NCI-H2107 (cell line): Measurements from ENCODE around the gene NELFB.

ENCODE experiments used
- DNase-seq: peaks from one replicate; lab custom pipeline; 2025; lab: John Stamatoyannopoulos, UW

The NELFB gene

DNA sequence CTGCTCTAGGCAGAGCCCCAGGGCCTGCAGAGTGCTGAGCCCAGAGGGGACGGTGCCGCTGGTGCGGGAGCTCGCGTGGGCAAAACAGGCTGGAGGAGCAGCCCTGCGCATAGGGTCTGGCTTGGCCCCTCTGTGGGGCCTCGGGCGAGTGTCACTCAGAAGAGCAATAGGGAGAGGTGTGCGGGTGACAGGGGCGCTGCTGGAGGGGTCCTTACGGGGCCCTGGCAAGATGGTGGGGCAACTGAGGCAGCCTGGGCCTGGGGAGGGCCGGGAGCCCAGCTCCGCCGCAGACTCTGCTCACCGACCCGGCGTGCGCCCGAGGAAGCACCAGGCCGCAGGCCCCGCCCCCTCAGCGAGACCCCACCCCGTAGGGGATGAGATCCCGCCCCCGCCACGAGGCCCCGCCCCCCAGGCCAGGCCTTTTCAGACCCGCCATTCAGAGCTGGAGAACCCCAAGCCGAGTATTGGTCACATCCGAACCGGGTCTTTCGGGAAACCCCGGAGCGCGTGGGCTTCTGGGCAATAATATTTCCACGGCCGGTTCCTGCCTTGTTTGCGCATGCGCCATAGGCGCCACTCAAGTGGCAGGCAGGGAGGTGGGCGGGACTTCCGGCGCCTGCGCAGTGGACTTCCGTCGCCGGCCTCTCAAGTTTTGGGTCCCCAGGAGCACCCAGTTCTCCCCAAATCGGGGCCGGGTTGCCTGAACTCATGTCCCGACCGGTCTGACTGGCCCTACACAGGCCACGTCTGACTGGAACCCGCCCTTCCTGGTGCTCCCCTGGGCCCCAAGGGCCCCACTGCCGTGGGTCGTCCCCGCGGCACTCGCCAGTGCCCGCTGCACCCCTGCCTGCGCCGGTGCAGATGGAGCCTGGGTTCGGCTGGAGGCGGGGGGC lies 31.8 kb upstream of the NELFB start:
- DNase-seq, result peak; percentile 98

DNA sequence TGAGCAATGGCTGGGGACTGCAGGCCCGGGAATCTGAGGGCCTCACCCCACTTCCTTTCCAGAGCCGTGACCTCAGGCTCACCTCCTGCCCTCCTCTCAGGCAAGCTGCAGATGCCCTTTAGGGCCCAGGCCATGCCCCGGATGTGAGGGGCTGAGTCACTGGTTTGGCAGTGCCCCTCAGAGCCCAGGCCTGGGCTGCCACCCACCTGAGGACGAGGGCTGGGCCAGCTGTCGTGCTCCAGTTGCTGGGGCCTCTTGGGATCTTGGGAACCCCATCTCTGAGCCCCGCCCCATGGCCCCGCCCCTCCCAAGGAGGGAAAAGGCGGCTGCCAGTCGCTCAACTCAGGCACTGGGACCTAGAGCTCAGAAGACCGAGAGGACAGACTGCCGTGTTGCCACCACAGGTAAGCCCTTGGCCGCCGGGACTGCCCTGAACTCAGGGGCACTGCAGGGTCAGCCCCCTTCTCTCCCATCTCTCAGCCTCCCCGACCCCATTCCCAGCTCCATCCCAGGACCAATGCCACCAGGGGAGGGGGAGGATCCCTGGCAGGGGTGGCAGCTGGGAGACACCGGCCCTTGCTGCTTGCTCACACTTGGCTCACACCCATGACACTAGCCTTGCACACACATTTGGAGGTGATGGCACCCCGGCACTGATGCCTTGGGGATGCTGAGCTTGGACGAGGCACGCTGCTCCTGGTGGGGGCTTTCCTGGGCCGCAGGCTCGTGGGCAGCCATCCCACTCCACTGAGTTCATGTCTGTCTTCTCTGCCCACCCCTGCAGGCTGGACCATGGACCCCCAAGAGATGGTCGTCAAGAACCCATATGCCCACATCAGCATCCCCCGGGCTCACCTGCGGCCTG lies 30.1 kb upstream of the NELFB start, which contains the start of gene CYSRT1:
TSS of gene CYSRT1 (plus strand) at position 345 of the 865 bp plus-strand sequence. CDS start at position 793, 448 bp downstream.
- DNase-seq, result no peak

DNA sequence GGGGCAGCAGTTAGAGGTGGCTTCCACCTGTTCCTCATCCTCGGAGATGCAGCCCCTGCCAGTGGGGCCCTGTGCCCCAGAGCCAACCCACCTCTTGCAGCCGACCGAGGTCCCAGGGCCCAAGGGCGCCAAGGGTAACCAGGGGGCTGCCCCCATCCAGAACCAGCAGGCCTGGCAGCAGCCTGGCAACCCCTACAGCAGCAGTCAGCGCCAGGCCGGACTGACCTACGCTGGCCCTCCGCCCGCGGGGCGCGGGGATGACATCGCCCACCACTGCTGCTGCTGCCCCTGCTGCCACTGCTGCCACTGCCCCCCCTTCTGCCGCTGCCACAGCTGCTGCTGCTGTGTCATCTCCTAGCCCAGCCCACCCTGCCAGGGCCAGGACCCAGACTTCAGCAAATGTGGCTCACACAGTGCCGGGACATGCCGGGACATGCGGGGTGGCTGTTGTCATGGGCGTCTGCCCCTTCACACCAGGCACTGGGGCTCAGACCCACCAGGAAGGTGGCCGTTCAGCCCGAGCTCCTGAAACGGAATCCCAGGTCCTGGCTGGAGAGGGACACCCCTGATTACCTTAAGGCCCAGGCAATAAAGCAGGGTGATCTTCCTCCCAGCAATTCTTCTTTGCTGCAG lies 29.3 kb upstream of the NELFB start:
- DNase-seq, result no peak

DNA sequence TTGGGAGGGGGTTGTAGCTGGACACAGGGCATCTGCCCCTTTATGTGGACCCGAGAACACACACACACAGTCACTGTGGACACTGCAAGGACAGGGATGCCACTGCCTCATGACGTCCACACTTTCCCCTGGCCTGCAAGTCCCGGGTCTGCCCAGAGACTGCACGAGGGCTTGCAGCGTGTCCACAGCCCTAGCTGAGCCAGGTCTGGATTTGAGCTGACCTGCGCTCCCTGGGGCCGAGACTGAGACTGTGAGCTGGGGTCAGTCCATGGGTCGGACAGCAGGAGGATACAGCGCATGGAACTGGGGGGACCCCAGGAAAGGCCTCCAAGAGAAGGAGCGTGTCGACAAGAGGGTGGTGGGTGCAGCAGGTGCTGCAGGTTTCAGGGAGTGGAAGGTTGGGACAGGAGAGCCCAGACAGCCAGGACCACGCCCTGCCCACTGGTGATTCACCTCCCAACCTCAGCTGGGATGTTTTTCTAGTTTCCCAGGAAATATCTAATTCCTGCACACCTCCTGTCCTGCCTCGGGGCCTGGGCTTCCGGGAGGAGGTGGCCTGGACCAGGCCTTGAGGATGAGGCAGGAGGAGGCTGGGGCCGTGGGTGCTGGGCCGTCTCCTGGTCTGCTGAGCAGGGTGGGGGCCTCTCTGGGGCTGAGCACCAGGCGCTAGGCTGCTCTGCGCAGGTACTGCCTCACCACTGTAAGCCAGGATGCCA lies 28.6 kb upstream of the NELFB start:
- DNase-seq, result no peak

DNA sequence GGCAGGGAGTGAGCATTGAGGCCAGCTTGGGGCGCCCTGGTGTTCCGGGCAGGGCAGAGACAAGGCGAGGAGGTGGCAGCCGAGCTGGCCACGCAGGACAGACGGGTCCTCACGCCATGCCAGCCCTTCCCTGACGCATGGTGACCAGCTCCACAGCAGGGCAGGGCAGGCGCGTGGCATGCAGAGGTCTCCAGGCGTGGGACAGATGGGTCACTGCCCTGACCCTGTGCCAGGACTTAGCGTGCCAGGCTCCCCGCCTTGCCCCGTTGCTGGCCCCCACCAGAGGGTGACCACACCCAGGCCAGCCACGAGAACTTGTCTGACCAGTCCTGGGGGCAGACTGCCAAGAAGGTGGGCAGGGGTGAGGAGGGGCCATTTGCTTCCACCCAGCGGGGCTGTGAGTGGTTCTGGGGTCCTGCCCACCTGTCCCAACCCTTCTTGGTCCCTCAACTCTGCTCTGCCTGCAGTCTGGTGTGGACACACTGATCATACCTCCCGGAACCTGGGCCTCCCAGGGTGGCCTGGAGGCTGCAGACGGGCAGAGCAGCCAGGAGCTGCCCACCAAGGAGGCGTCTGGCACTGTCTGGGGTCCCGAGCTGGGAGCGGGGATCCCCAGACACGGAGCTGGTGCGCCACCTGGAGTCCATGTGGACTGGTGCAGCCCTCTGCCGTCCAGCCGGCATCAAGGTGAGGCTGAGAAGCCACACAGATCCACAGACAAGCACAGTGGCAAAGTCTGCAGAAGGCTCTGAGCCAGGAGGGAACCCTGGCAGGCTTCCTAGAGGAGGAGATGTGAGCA lies 27.9 kb upstream of the NELFB start, which contains the start of gene RNF224:
TSS of gene RNF224 (plus strand) at position 449 of the 799 bp plus-strand sequence. CDS start 834 bp downstream, outside the sequence.
- DNase-seq, result peak; percentile 62

DNA sequence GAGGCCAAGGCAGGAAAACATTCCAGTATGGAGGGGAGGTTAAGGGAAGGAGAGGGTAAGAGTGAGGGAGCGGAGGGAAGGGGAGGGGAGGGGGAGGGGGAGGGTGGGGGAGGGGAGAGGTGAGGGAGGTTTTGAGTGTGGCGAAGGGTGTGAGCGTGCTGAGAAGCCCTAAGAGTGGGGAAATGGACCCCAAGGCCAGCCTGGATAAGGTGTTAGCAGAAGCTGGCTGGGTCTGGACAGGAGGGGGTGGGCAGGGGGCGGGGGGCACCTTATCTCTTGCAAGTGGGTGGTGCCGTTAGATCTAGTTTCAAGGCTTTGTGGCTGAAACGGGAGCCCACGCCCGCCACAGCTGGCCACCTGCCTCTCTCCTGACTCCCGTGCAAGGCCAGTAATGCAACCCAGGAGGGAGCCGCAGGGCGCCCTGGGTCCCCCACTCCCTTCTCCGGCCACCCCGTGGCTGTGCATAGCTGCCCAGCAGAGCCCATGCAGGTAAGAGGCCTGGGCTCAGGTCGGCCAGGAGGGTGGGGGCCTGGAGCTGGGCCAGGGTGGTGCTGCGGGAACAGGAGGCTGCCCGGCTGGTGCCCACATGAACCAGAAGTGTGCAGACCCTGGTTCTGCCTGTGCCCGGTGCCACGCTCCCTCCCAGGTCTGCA lies 27.1 kb upstream of the NELFB start:
- DNase-seq, result no peak

DNA sequence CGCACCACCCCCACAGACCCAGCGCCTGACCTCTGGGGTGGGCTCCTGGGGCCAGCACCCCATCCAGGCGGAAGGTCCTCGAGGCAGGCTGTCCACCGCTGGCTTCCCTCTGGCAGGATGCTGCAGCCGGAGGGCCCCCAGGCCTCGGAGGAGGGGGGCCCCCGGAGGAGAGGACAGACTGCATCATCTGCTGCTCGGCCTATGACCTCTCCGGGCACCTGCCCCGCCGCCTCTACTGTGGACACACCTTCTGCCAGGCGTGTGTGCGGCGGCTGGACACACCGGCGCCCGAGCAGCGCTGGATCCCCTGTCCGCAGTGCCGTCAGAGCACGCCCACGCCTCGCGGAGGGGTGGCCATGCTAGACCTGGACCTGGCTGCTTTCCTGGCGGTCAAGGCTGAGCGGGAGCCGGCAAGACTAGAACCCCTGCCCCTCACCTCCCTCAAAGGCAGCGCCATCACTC lies 26.6 kb upstream of the NELFB start:
- no peak for DNase-seq

DNA sequence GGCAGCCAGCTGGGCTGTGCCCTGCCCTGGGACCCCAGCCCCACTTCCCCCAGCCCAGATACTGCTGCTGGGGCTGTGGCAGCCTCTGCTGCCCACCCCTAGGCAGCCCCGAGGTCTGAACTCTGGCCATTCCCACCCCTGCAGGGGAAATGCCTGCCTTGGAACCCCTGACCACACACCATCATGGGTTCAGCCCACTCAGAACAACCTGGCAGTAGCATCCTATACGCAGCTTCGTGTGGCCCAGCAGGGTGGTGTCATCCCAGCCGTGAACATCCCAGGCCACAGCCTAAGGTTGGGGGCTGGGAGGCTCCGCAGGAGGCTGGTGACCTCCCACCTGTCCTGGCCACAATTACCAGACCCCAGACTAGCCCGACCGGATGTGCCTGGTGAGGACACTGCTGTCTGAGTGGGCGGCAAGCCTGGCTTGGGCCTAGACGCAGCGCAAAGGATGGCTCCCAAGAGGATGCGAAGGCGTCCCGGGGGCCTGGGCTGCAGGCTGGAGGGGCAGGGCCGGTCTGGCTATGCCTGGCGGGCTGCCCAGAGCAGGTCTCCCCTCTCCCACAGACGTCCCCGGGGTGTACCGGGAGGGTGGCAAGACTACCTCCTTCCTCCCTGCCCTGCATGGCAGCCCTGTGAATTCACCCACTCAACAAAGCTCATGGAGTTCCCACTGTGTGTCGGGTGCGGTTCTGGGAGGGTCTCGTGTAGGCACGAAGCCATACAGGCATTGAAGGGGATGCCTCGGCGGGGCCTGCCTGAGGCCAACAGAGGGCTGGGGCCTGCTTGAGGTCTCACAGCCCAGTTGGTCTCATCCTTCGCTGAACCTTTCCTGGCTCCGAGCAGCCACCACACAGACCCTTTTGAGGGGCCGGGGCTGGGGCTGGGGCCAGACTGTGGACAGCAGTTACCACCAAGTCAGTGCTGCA lies 25.9 kb upstream of the NELFB start:
- DNase-seq, result no peak

DNA sequence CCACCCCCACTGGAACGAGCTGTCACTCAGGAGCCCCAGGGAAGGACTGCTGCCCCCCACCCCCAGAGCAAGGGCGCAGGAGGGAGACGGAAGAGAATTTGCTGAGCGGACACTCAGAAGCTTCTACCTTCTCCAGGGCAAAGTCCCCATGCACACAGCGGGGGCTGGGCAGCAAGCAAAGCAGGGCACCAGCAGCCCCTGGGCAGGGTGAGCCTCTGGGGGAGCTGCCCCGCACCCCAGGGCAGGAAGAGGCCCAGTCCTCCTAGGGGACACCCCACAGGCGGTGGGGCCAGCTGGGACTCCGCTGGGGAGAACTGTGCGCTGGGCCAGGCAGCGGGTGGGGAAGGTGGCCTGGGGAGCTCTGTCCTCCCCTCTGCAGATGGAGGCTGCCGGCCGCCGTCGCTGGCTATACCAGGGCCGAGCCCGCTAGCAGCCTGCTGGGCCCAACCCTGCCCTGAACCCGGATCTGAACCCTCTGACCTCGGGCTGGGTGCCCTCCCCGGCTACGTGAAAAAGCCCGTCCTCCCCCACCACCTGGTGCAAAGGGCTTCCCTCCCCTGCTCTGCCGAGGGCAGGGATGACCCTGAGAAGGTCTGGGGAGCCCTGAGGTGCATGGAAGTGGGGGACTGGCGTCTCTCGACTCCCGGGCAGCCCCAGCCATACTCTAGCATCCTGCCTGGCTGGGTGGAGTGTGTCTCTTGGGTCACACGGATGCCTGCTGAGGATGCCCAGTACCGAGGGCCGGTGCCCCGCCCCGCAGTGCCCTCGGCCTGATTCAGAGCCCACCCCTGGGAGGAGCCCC lies 25.0 kb upstream of the NELFB start:
- no peak for DNase-seq

DNA sequence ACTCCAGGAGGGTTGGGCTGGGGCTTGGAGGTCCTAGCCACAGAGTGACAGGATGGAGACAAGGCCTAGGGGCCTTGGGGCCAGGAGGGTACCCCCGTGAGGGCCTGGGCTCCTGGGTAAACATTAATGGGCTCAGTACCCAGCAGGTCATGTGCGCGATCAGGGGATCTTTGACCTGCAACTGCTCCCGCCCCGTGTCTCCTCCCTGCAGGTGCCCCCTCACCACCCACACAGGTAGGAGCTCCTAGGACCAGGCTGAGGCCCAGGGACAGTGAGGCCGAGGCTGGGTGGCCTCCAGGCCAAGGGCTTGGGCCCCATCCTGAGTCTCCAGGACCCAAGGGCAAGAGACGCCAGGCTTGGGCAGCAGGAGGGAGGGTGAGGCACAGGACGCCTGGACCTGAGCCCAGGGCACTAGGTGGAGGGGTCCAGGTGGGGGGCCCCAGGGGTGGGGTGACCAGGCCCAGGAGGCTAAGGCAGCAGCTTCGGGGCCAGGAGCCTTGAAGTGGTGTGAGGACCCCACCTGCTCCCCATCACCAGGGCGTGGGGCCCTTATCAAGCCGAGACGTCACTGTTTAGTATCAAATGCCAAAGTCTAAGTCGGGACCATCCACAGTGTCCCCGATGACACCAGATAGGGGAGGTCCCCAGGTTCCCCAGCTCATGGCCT lies 24.3 kb upstream of the NELFB start, which contains the start of gene SLC34A3:
TSS of gene SLC34A3 (plus strand) at position 197 of the 667 bp plus-strand sequence. CDS start 802 bp downstream, outside the sequence.
- no peak for DNase-seq

DNA sequence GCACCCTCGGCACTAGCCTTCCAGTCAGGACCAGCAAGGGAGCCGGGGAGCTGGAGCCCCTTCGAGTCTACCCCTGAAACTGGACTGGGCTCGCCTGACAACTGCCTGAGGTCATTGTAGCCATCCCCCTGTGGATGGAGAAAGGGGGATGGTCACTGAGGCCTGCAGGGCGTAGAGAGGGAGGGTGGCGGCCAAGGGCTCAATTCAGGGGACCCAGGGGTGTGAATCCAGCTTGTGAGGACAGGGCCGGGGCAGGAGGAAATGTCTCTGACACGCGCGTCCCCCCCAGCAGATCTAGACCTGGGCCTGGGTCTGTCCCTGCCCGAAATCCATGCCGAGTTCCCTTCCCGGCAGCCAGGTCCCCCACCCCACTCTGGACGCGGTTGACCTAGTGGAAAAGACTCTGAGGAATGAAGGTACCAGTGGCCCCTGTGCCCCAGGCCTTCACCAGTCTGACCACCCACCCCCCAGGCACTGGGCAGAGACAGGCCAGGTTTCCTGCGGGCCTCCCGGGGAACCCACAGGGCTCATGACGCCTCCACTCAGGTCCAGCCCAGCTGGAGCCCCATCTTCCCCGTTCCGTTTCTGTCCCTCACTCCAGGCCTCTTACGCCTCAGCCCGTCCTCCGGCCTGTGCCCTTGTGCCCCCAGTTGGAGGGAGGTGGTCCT lies 23.6 kb upstream of the NELFB start:
- DNase-seq, result no peak

DNA sequence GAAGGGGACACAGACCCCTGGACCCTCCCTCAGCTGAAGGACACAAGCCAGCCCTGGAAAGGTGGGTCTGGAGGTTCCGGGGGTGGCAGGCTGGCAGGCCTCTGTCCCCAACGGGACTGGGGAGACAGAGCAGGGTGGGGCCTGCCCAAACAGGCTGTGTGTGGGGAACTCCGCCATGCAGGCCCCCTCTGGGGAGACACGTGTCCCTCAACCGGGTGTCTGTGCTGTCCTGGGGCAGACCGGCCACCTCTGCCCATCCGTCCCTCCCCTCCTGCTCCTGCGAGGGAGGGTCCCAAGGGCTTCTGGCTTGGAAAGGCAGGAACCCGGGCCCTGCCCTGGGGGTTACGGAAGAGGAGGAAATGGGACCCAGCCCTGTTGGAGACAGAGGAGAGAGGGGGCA lies 23.0 kb upstream of the NELFB start:
- no peak for DNase-seq

DNA sequence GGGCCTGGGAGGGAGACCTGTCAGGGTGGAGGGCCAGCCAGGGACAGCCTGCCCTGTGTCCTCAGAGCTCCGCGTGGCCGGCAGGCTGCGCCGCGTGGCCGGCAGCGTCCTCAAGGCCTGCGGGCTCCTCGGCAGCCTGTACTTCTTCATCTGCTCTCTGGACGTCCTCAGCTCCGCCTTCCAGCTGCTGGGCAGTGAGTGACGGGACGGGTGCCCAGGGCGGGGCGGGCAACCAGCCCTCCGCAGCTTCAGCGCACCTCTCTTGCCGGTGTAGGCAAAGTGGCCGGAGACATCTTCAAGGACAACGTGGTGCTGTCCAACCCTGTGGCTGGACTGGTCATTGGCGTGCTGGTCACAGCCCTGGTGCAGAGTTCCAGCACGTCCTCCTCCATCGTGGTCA lies 22.6 kb upstream of the NELFB start:
- DNase-seq, result no peak

DNA sequence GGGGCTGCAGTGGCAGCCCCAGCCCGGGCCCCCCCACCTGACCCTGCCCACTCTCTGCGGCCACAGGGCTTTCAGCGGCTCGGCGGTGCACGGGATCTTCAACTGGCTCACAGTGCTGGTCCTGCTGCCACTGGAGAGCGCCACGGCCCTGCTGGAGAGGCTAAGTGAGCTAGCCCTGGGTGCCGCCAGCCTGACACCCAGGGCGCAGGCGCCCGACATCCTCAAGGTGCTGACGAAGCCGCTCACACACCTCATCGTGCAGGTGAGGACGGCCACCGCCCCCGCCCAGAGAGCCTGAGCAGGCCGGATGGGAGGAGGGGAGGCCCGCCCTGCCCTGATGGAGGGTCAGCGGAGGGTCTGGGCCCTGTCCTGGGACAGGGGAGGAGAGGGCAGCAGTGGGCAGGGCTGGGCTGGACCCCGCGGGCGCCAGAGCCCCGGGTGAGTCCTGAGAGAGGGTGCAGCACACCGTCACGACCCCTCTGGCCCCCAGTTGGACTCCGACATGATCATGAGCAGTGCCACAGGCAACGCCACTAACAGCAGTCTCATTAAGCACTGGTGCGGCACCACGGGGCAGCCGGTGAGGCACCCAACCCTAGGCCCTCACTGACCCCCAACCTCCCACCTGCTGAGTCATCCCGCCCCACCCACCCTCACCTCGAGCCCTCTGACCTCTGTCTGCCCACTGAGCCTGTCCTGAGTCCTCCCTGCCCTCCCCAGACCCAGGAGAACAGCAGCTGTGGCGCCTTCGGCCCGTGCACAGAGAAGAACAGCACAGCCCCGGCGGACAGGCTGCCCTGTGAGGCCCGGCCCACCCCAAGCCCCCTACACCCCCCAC lies 21.8 kb upstream of the NELFB start:
- DNase-seq, result no peak

DNA sequence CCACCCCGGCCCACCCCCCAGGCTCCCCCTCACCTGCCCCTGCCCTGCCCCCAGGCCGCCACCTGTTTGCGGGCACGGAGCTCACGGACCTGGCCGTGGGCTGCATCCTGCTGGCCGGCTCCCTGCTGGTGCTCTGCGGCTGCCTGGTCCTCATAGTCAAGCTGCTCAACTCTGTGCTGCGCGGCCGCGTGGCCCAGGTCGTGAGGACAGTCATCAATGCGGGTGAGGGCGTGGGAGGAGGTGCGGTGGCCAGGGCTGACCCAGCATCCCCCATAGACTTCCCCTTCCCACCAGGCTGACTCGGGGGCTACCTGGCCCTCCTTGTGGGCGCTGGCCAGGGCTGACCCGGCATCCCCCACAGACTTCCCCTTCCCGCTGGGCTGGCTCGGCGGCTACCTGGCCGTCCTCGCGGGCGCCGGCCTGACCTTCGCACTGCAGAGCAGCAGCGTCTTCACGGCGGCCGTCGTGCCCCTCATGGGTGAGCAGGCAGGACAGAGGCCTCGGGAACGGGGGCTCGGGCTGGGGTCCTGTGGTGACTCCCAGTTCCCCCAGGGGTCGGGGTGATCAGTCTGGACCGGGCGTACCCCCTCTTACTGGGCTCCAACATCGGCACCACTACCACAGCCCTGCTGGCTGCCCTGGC lies 21.0 kb upstream of the NELFB start:
- DNase-seq, result no peak
